ENCODE results near the gene PTPN4. TPM values are rescaled to one million over a fixed set of nuclear protein-coding genes. Genes with fewer than 3 reads are reported as not detected.

PTPN4 gene
- total RNA-seq, 1 experiment from 2014 or later, result 80.5 TPM

DNA sequence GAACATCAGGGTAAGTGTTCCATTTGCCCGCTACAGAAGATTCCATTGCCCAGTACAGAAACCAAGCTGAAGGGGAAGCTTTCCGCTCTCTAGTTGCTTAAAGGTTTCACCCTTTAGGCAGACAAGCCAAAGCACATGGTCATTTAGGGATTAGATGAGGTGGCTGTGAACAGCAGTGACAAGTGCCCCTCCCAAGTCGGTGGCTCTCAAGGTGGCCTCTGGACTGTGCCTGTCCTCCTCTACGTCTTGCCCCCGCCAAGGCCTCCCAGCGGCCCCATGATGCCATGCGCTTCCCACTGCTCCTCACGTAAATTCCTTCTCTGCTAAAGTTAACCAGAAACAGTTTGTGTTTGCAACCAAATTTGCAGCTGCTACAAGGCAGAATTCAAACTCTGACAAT, 24.2 kb upstream of the PTPN4 start:
- H3K27ac Mint-ChIP-seq, result no peak overlapping the region; a peak in 1 of 7 replicates
- Histone ChIP-seq H3K27me3 (ENCODE audit: insufficient read depth, low read length) (no peaks in the 10 kb centered on the region), H3K4me1 (ENCODE audit: insufficient read depth, low read length) (no peaks in the 10 kb centered on the region; the same call in 1 of the 2 replicates), H3K9me3 (ENCODE audit: control insufficient read depth, low read depth, low read length) (no peaks in the 10 kb centered on the region), H3K14ac (ENCODE audit: insufficient read depth, low read length) (no peak overlapping the region; the same call in 1 of the 2 replicates), H3K79me2 (ENCODE audit: insufficient read depth, low read length) (no peaks in the 10 kb centered on the region), H2BK120ac (ENCODE audit: low read depth, low read length, poor library complexity, severe bottlenecking) (no peak overlapping the region), H3K4me2 (ENCODE audit: insufficient read depth, insufficient read length, low read length) (no peak overlapping the region), H3T11ph (ENCODE audit: low read length) (no peak overlapping the region), H4K5ac (ENCODE audit: insufficient read length, low read depth, low read length) (no peak overlapping the region), H2BK15ac (ENCODE audit: low read depth, low read length) (no peak overlapping the region), H3K23me2 (ENCODE audit: insufficient read length, low read depth, low read length, poor library complexity, severe bottlenecking) (no peaks in the 10 kb centered on the region), H3K23ac (ENCODE audit: insufficient read length, low read depth, low read length) (no peak overlapping the region), H3K4ac (ENCODE audit: low read depth, low read length) (no peak overlapping the region), H2AFZ (ENCODE audit: low read length) (no peak overlapping the region), H3K18ac (ENCODE audit: insufficient read length, low read depth, low read length) (no peak overlapping the region), H2BK20ac (ENCODE audit: low read depth, low read length, poor library complexity, severe bottlenecking) (no peak overlapping the region), H2AK5ac (ENCODE audit: insufficient read length, low read length) (no peak overlapping the region), H3K9ac (ENCODE audit: extremely low read depth, insufficient read length, low read length) (no peak overlapping the region), H4K91ac (ENCODE audit: insufficient read length, low read depth, low read length) (no peak overlapping the region), H3K56ac (ENCODE audit: insufficient read length, low read depth, low read length) (no peak overlapping the region), H4K8ac (replicated peaks; ENCODE audit: insufficient read length, low read depth, low read length) (no peak overlapping the region), H3K79me1 (ENCODE audit: insufficient read depth, low read depth, low read length, poor library complexity, severe bottlenecking) (no peaks in the 10 kb centered on the region), H4K20me1 (ENCODE audit: control insufficient read depth, insufficient read depth, insufficient read length) (no peaks in the 10 kb centered on the region), H2BK5ac (ENCODE audit: insufficient read length, low read length) (no peak overlapping the region), H3K27ac (ENCODE audit: insufficient read length, low read depth, low read length) (no peak overlapping the region), H2BK12ac (ENCODE audit: insufficient read length, low read depth, low read length) (no peak overlapping the region)
- no peaks in the 10 kb centered on the region for H3K27me3 Mint-ChIP-seq (ENCODE audit: low read depth)
- DNase-seq, result no peak
- peaks cover 9 to 14% of the 10 kb centered on the region in 2 experiments for H3K4me1 Mint-ChIP-seq
- H3K36me3 Mint-ChIP-seq (ENCODE audit: insufficient read depth in 1 of 3, low read depth in 3 of 3), result no peaks in the 10 kb centered on the region
- H3K9me3 Mint-ChIP-seq, result no peaks in the 10 kb centered on the region
- TF ChIP-seq CTCF (conservative IDR thresholded peaks at IDR 0.05), result no peak
- no peak overlapping the region for H3K4me3 Mint-ChIP-seq
- WGBS (ENCODE audit: extremely low coverage, insufficient read length, low lambda C conversion rate), result no CpG with 5 or more reads among the region's 8 CpGs
